ENCODE results near the gene NGDN. TPM values are rescaled to one million over a fixed set of nuclear protein-coding genes. Genes with fewer than 3 reads are reported as not detected.
"Not testable (repeated sequence)": the region's sequence is repeated elsewhere in the genome, so short reads cannot be mapped to it uniquely, and the experiment has no call there.

Gene NGDN
- total RNA-seq, 1 donor from 2014 or later: 58.2 TPM

- DNase-seq: no peak
Measured at GRCh38 chr14:23439107-23439835, 30.2 kb upstream of the NGDN start.

GRCh38 chr14:23441076-23441475 is 28.4 kb upstream of the NGDN start:
- DNase-seq: no peak

GRCh38 chr14:23442721-23443356 is 26.7 kb upstream of the NGDN start:
- no peak for DNase-seq

- no peak for DNase-seq
Measured at GRCh38 chr14:23443411-23443812, 26.1 kb upstream of the NGDN start.

- DNase-seq: no peak
Measured at GRCh38 chr14:23443881-23444280, 25.6 kb upstream of the NGDN start.

GRCh38 chr14:23444314-23444713 is 25.2 kb upstream of the NGDN start:
- no peak for DNase-seq

GRCh38 chr14:23445773-23446172 is 23.7 kb upstream of the NGDN start:
- no peak for DNase-seq

- DNase-seq: no peak
Measured at GRCh38 chr14:23446291-23446851, 23.1 kb upstream of the NGDN start.

GRCh38 chr14:23447361-23448350 is 21.8 kb upstream of the NGDN start:
- no peak for DNase-seq

GRCh38 chr14:23449314-23449713 is 20.2 kb upstream of the NGDN start:
- no peak for DNase-seq

- no peak for DNase-seq
Measured at GRCh38 chr14:23450379-23450778, 19.1 kb upstream of the NGDN start.

GRCh38 chr14:23452237-23452636 is 17.3 kb upstream of the NGDN start:
- no peak for DNase-seq

- no peak for DNase-seq
Measured at GRCh38 chr14:23454445-23454856, 15.1 kb upstream of the NGDN start.

- not testable (repeated sequence) for DNase-seq
Measured at GRCh38 chr14:23456883-23457586, 12.5 kb upstream of the NGDN start.

- no peak for DNase-seq
Measured at GRCh38 chr14:23457587-23458445, 11.7 kb upstream of the NGDN start.

- DNase-seq: no peak
Measured at GRCh38 chr14:23460960-23461359, 8.5 kb upstream of the NGDN start.

- DNase-seq: no peak
Measured at GRCh38 chr14:23464700-23465099, 4.8 kb upstream of the NGDN start.

- DNase-seq: no peak
Measured at GRCh38 chr14:23465261-23465660, 4.2 kb upstream of the NGDN start.

- DNase-seq: no peak
Measured at GRCh38 chr14:23468704-23469126, 788 bp upstream of the NGDN start.

- DNase-seq: no peak
Measured at GRCh38 chr14:23469906-23470403, 452 bp downstream of the NGDN start.

GRCh38 chr14:23470947-23471346 is 1.4 kb downstream of the NGDN start:
- DNase-seq: no peak
